HCT116 (cell line): ENCODE data around the gene PTPRZ1. TPM values are rescaled to one million over a fixed set of nuclear protein-coding genes. Genes with fewer than 3 reads are reported as not detected.

Experiments
- ATAC-seq: fragments of 200-7000 bp; cut with Tn5 transposase; 2 replicates; pipeline ENCODE4 v1.9.1; 2020; ENCODE audit warnings: mild to moderate bottlenecking, moderate library complexity
- BruUV-seq: library from RNA; stranded (reverse); fragments of 400-500 nt; replicated peaks from 2 replicates; lab custom pipeline; 2021; lab: Mats Ljungman, UMichigan
- CTCF ChIA-PET: fragments of 300-600 bp; sonication (Branson Sonifier 250); formaldehyde crosslinking; loops from one replicate; lab custom pipeline; 2021; ENCODE audit warnings: antibody characterized with exemption; lab: Charles Lee
- POLR2A ChIA-PET: fragments of 300-600, 350-600 bp; sonication (Branson Sonifier 250); formaldehyde crosslinking; loops from one replicate; lab custom pipeline; 2021; ENCODE audit warnings: antibody characterized with exemption; lab: Charles Lee
- RAD21 ChIA-PET, 2 experiments: fragments of 300-600 bp; sonication (Branson Sonifier 250); formaldehyde crosslinking; loops; one replicate each; lab custom pipeline; 2023; ENCODE audit warnings: low total read pairs in 2 of 2; ENCODE audit not compliant: uncharacterized antibody in 2 of 2, unreplicated experiment in 2 of 2, low non-redundant PET in 1 of 2; lab: Charles Lee
- DNase-seq: peaks from one replicate; pipeline ENCODE4 v3.0.0-alpha.2; 2010; ENCODE audit warnings: low read depth, low spot score
- H2AFZ ChIP-seq: fragments of 200-600 bp; shearing (Covaris generic), sonication (generic); 2 replicates; pipeline ENCODE4 v1.6.1; 2017; ENCODE audit warnings: low read depth, mixed run types, mixed read lengths, antibody characterized with exemption, low read length; ENCODE audit not compliant: poor library complexity, severe bottlenecking
- H3K27ac ChIP-seq: 2 replicates; pipeline ENCODE4 v1.5.1; 2012; ENCODE audit warnings: low read depth, low read length
- H3K27me3 ChIP-seq: fragments of 200-600 bp; sonication (generic); 2 replicates; pipeline ENCODE4 v1.6.1; 2016; ENCODE audit warnings: mixed run types, low read length, mixed read lengths; ENCODE audit not compliant: insufficient read depth
- H3K36me3 ChIP-seq, 2 experiments: fragments of 200-500 bp in 1 of 2; fragments of 200-600 bp in 1 of 2; sonication (Bioruptor generic) in 1 of 2; sonication (generic) in 1 of 2; 2 replicates each; pipeline versions ENCODE4 v1.5.1 to v1.6.1; 2014 to 2016; ENCODE audit warnings: low read length in 2 of 2, inconsistent platforms in 1 of 2, mixed read lengths in 1 of 2, mixed run types in 1 of 2; ENCODE audit not compliant: insufficient read depth in 2 of 2, control insufficient read depth in 1 of 2
- H3K4me1 ChIP-seq, 2 experiments: fragments of 200-600 bp in 1 of 2; sonication (generic) in 1 of 2; 2 replicates each; pipeline versions ENCODE4 v1.5.1 to v1.6.1; 2012 to 2017; ENCODE audit warnings: low read length in 2 of 2, inconsistent platforms in 1 of 2, mild to moderate bottlenecking in 1 of 2, mixed read lengths in 1 of 2, mixed run types in 1 of 2, moderate library complexity in 1 of 2; ENCODE audit not compliant: insufficient read depth in 2 of 2, control insufficient read depth in 1 of 2
- H3K4me2 ChIP-seq: fragments of 200-600 bp; sonication (generic); 2 replicates; pipeline ENCODE4 v1.6.1; 2017; ENCODE audit warnings: mixed run types, low read length, mixed read lengths
- H3K4me3 ChIP-seq, 2 experiments: fragments of 200-600 bp in 1 of 2; sonication (generic) in 1 of 2; replicated peaks in 1 of 2; 2 replicates each; pipeline ENCODE4 v1.5.1; 2011 to 2016; ENCODE audit warnings: low read length in 2 of 2, control low read depth in 1 of 2, low read depth in 1 of 2, mild to moderate bottlenecking in 1 of 2, mixed read lengths in 1 of 2, mixed run types in 1 of 2
- H3K79me2 ChIP-seq: fragments of 200-600 bp; sonication (generic); 2 replicates; pipeline ENCODE4 v1.6.1; 2017; ENCODE audit warnings: mild to moderate bottlenecking, mixed run types, low read length, moderate library complexity, mixed read lengths; ENCODE audit not compliant: insufficient read depth
- H3K9ac ChIP-seq: fragments of 200-600 bp; sonication (generic); 2 replicates; pipeline ENCODE4 v1.6.1; 2016; ENCODE audit warnings: low read length, mixed read lengths
- H3K9me2 ChIP-seq: fragments of 200-600 bp; sonication (generic), shearing (Covaris generic); 2 replicates; pipeline ENCODE4 v1.6.1; 2017; ENCODE audit warnings: mixed run types, mild to moderate bottlenecking, moderate library complexity; ENCODE audit not compliant: insufficient read depth
- H3K9me3 ChIP-seq, 2 experiments: fragments of 200-500 bp in 1 of 2; fragments of 200-600 bp in 1 of 2; sonication (Bioruptor generic) in 1 of 2; sonication (generic) in 1 of 2; 2 replicates each; pipeline ENCODE4 v1.6.1; 2014 to 2017; ENCODE audit warnings: low read length in 2 of 2, mixed read lengths in 2 of 2, inconsistent platforms in 1 of 2, low read depth in 1 of 2, mild to moderate bottlenecking in 1 of 2, mixed run types in 1 of 2, moderate library complexity in 1 of 2; ENCODE audit not compliant: control insufficient read depth in 1 of 2, insufficient read depth in 1 of 2
- H4K20me1 ChIP-seq: fragments of 200-600 bp; sonication (generic), shearing (Covaris generic); 2 replicates; pipeline ENCODE4 v1.6.1; 2017; ENCODE audit warnings: mixed run types, mild to moderate bottlenecking, moderate library complexity; ENCODE audit not compliant: insufficient read depth
- ATF3 ChIP-seq: IDR thresholded peaks from 2 replicates; pipeline ENCODE4 v1.6.1; 2012
- CBX3 ChIP-seq: IDR thresholded peaks from 2 replicates; pipeline ENCODE4 v1.6.1; 2012; ENCODE audit warnings: low read depth
- EGR1 ChIP-seq: IDR thresholded peaks from 2 replicates; pipeline ENCODE4 v1.6.1; 2012; ENCODE audit warnings: low read depth
- ELF1 ChIP-seq: IDR thresholded peaks from 2 replicates; pipeline ENCODE4 v1.6.1; 2012; ENCODE audit warnings: low read depth, borderline replicate concordance
- EZH2phosphoT487 ChIP-seq: fragments of 200-600 bp; IDR thresholded peaks from 2 replicates; pipeline ENCODE4 v1.6.1; 2018; ENCODE audit warnings: antibody characterized with exemption, borderline replicate concordance
- JUND ChIP-seq: IDR thresholded peaks from 2 replicates; pipeline ENCODE4 v1.6.1; 2012
- POLR2A ChIP-seq: IDR thresholded peaks from 2 replicates; pipeline ENCODE4 v1.7.0; 2011; ENCODE audit warnings: borderline replicate concordance; ENCODE audit not compliant: insufficient read depth, insufficient read length; ENCODE audit errors: extremely low read depth
- POLR2AphosphoS5 ChIP-seq: IDR thresholded peaks from 2 replicates; pipeline ENCODE4 v1.6.1; 2011; ENCODE audit warnings: mild to moderate bottlenecking, low read depth, low read length, moderate library complexity
- TCF7L2 ChIP-seq: IDR thresholded peaks from 2 replicates; pipeline ENCODE4 v1.7.0; 2011; ENCODE audit warnings: borderline replicate concordance, inconsistent platforms; ENCODE audit not compliant: insufficient read depth, insufficient read length; ENCODE audit errors: extremely low read depth
- YY1 ChIP-seq: IDR thresholded peaks from 2 replicates; pipeline ENCODE4 v1.6.1; 2011; ENCODE audit warnings: low read length, low read depth, moderate library complexity, mild to moderate bottlenecking; ENCODE audit not compliant: insufficient replicate concordance; ENCODE audit errors: extremely low read depth
- ZNF274 ChIP-seq: fragments of 200-500 bp; sonication (Bioruptor generic); IDR thresholded peaks from 2 replicates; pipeline ENCODE4 v1.6.1; 2014; ENCODE audit warnings: mild to moderate bottlenecking, low read depth, low read length, inconsistent platforms
- intact Hi-C: fragments of 100-400 bp; cut with micrococcal nuclease; formaldehyde crosslinking; loops from 2 replicates; pipeline ENCODE4 v1.10.0; 2022
- total RNA-seq: library from RNA; stranded (reverse); gene quantifications from one replicate; pipeline ENCODE4 v1.2.1, GENCODE V29; 2021; ENCODE audit not compliant: unreplicated experiment
- TF ChIP-seq, protein P1 (sequence below): IDR thresholded peaks from 2 replicates; pipeline ENCODE4 v1.6.1; 2012; ENCODE audit warnings: low read depth
- TF ChIP-seq, protein P2 (sequence below), 3 experiments: fragments of 200-600 bp in 1 of 3; sonication (generic) in 1 of 3; IDR thresholded peaks in 2 of 3; conservative IDR thresholded peaks in 1 of 3; 2 replicates each; pipeline ENCODE4 v1.5.1; 2012 to 2017; ENCODE audit warnings: low read depth in 2 of 3, low read length in 2 of 3, antibody characterized with exemption in 1 of 3, borderline replicate concordance in 1 of 3, control low read depth in 1 of 3, mild to moderate bottlenecking in 1 of 3, mixed read lengths in 1 of 3, mixed run types in 1 of 3, moderate library complexity in 1 of 3; ENCODE audit not compliant: insufficient read depth in 1 of 3
- TF ChIP-seq, protein P3 (sequence below): IDR thresholded peaks from 2 replicates; pipeline ENCODE4 v1.6.1; 2012

Gene PTPRZ1
- total RNA-seq, 1 experiment from 2014 or later = 0.25 TPM

- POLR2A ChIA-PET = no interaction called here
Observed at GRCh38 chr7:121938429-121938996, 65.6 kb downstream of the PTPRZ1 start.

DNA sequence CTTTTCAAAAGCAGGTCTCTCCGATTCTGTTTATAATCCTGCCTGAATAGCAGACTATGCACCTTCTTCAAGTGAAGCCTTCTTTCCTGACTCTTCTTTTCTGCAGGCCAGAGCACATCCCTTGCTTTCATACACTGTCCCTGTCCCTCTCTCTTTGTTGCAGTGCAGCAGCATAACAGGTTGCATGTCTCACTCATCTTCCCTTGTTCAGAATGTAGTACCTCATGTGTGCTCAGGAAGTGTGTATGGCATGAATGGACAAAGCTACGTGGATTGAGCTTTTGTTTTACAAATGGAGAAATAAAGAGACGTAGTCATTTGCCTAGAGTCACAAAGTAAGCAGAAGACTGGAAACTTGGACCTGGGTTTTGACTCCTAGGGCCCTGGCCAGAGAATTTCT, 68.0 kb downstream of the PTPRZ1 start:
- RAD21 ChIA-PET = no interaction called here
- Histone ChIP-seq H3K27ac (no peak overlapping the region), H3K4me3 (no peak overlapping the region), H3K4me2 (no peak overlapping the region), H4K20me1 (no peaks in the 10 kb centered on the region), H3K27me3 (no peaks in the 10 kb centered on the region), H3K9ac (no peak overlapping the region), H2AFZ (no peak overlapping the region), H3K4me1 (no peaks in the 10 kb centered on the region)
- ATAC-seq = no peak
- intact Hi-C loops = no loop called here
- BruUV-seq = no TSS peak
- POLR2A ChIA-PET = no interaction called here
- CTCF ChIA-PET = no interaction called here
- TF ChIP-seq POLR2A = no peak
- TF ChIP-seq, protein P1, sequence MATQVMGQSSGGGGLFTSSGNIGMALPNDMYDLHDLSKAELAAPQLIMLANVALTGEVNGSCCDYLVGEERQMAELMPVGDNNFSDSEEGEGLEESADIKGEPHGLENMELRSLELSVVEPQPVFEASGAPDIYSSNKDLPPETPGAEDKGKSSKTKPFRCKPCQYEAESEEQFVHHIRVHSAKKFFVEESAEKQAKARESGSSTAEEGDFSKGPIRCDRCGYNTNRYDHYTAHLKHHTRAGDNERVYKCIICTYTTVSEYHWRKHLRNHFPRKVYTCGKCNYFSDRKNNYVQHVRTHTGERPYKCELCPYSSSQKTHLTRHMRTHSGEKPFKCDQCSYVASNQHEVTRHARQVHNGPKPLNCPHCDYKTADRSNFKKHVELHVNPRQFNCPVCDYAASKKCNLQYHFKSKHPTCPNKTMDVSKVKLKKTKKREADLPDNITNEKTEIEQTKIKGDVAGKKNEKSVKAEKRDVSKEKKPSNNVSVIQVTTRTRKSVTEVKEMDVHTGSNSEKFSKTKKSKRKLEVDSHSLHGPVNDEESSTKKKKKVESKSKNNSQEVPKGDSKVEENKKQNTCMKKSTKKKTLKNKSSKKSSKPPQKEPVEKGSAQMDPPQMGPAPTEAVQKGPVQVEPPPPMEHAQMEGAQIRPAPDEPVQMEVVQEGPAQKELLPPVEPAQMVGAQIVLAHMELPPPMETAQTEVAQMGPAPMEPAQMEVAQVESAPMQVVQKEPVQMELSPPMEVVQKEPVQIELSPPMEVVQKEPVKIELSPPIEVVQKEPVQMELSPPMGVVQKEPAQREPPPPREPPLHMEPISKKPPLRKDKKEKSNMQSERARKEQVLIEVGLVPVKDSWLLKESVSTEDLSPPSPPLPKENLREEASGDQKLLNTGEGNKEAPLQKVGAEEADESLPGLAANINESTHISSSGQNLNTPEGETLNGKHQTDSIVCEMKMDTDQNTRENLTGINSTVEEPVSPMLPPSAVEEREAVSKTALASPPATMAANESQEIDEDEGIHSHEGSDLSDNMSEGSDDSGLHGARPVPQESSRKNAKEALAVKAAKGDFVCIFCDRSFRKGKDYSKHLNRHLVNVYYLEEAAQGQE = no peak
- TF ChIP-seq ZNF274 = no peak
- TF ChIP-seq, protein P2, sequence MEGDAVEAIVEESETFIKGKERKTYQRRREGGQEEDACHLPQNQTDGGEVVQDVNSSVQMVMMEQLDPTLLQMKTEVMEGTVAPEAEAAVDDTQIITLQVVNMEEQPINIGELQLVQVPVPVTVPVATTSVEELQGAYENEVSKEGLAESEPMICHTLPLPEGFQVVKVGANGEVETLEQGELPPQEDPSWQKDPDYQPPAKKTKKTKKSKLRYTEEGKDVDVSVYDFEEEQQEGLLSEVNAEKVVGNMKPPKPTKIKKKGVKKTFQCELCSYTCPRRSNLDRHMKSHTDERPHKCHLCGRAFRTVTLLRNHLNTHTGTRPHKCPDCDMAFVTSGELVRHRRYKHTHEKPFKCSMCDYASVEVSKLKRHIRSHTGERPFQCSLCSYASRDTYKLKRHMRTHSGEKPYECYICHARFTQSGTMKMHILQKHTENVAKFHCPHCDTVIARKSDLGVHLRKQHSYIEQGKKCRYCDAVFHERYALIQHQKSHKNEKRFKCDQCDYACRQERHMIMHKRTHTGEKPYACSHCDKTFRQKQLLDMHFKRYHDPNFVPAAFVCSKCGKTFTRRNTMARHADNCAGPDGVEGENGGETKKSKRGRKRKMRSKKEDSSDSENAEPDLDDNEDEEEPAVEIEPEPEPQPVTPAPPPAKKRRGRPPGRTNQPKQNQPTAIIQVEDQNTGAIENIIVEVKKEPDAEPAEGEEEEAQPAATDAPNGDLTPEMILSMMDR (IDR thresholded peaks at IDR 0.05 in 2 of 3, conservative IDR thresholded peaks at IDR 0.05 in 1 of 3; ENCODE audit: borderline replicate concordance in 1 of 3, insufficient read depth in 1 of 3, low read depth in 2 of 3, low read length in 2 of 3) = no peak
- TF ChIP-seq CBX3 = no peak
- no peak for TF ChIP-seq POLR2AphosphoS5
- no peak for TF ChIP-seq ELF1
- TF ChIP-seq EGR1 = no peak
- no peak for TF ChIP-seq YY1
- no peak for TF ChIP-seq EZH2phosphoT487
- no peak for TF ChIP-seq JUND
- TF ChIP-seq, protein P3, sequence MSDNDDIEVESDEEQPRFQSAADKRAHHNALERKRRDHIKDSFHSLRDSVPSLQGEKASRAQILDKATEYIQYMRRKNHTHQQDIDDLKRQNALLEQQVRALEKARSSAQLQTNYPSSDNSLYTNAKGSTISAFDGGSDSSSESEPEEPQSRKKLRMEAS = no peak
- no peak for TF ChIP-seq TCF7L2
- TF ChIP-seq ATF3 = no peak
- TF ChIP-seq, all 23 proteins: peak for 0
- DNase-seq = no peak
- Histone ChIP-seq H3K9me3 (no peaks in the 10 kb centered on the region), H3K36me3 (no peaks in the 10 kb centered on the region), H3K9me2 (no peaks in the 10 kb centered on the region), H3K79me2 (no peaks in the 10 kb centered on the region)

More at GRCh38 chr7:121938429-121938996, 65.6 kb downstream of the PTPRZ1 start:
- no peaks in the 10 kb centered on the region for H3K9me2 ChIP-seq
- no TSS peak for BruUV-seq
- H3K4me1 ChIP-seq = no peaks in the 10 kb centered on the region
- no peaks in the 10 kb centered on the region for H3K27me3 ChIP-seq
- no peak for TF ChIP-seq TCF7L2
- TF ChIP-seq EGR1 = no peak
- no peak overlapping the region for H3K27ac ChIP-seq
- ATAC-seq = no peak
- no peaks in the 10 kb centered on the region for H3K36me3 ChIP-seq
- H3K79me2 ChIP-seq = no peaks in the 10 kb centered on the region
- H3K9ac ChIP-seq = no peak overlapping the region
- H3K4me2 ChIP-seq = no peak overlapping the region
- ChIA-PET CTCF (no interaction called here), RAD21 (no interaction called here)
- H3K9me3 ChIP-seq = no peaks in the 10 kb centered on the region
- no peak overlapping the region for H3K4me3 ChIP-seq
- no peak overlapping the region for H2AFZ ChIP-seq
- no peak for DNase-seq
- H4K20me1 ChIP-seq = no peaks in the 10 kb centered on the region
- intact Hi-C loops = no loop called here
